Astrocyte (in vitro differentiated cells and primary cell): ENCODE results near the gene RIPOR2. TPM values are rescaled to one million over a fixed set of nuclear protein-coding genes. Genes with fewer than 3 reads are reported as not detected.

Experiments used
- DNase-seq: peaks from one replicate; pipeline ENCODE4 v3.0.0-alpha.2; 2010; ENCODE audit warnings: low read depth
- FAIRE-seq: peaks from 2 replicates; lab custom pipeline; 2011; peaks lifted over from hg19 to GRCh38; lab: Jason Lieb, UNC
- H2AFZ ChIP-seq: 2 replicates; pipeline ENCODE4 v1.6.0; 2012; ENCODE audit warnings: low read depth, low read length, inconsistent platforms
- H3K27ac ChIP-seq: 2 replicates; pipeline ENCODE4 v1.5.1; 2011; ENCODE audit warnings: low read depth, low read length, inconsistent platforms
- H3K27me3 ChIP-seq: 2 replicates; pipeline ENCODE4 v1.6.0; 2011; ENCODE audit warnings: low read length, inconsistent platforms; ENCODE audit not compliant: insufficient read depth
- H3K36me3 ChIP-seq: 2 replicates; pipeline ENCODE4 v1.5.1; 2011; ENCODE audit warnings: low read length, inconsistent platforms; ENCODE audit not compliant: insufficient read depth
- H3K4me1 ChIP-seq: 2 replicates; pipeline ENCODE4 v1.5.1; 2011; ENCODE audit warnings: low read length, inconsistent platforms; ENCODE audit not compliant: insufficient read depth
- H3K4me2 ChIP-seq: 2 replicates; pipeline ENCODE4 v1.6.0; 2012; ENCODE audit warnings: low read length, inconsistent platforms
- H3K4me3 ChIP-seq: 2 replicates; pipeline ENCODE4 v1.5.1; 2011; ENCODE audit warnings: low read depth, mild to moderate bottlenecking, low read length, inconsistent platforms; ENCODE audit not compliant: insufficient read depth
- H3K79me2 ChIP-seq: 2 replicates; pipeline ENCODE4 v1.6.0; 2012; ENCODE audit warnings: mild to moderate bottlenecking, low read length, inconsistent platforms; ENCODE audit not compliant: insufficient read depth
- H3K9ac ChIP-seq: 2 replicates; pipeline ENCODE4 v1.6.0; 2012; ENCODE audit warnings: mild to moderate bottlenecking, low read length, inconsistent platforms
- H3K9me3 ChIP-seq: 2 replicates; pipeline ENCODE4 v1.5.1; 2012; ENCODE audit warnings: low read depth, mild to moderate bottlenecking, low read length, inconsistent platforms; ENCODE audit not compliant: insufficient read depth
- H4K20me1 ChIP-seq: 2 replicates; pipeline ENCODE4 v1.6.0; 2012; ENCODE audit warnings: low read length, inconsistent platforms; ENCODE audit not compliant: insufficient read depth
- H3K27ac Mint-ChIP-seq: one replicate; pipeline ENCODE4 v1.8.0; 2021; ENCODE audit warnings: mild to moderate bottlenecking, mixed read lengths; ENCODE audit not compliant: unreplicated experiment
- H3K27me3 Mint-ChIP-seq: one replicate; pipeline ENCODE4 v1.8.0; 2021; ENCODE audit warnings: low read depth, mixed read lengths; ENCODE audit not compliant: unreplicated experiment
- H3K36me3 Mint-ChIP-seq: one replicate; pipeline ENCODE4 v1.8.0; 2021; ENCODE audit warnings: low read depth, mixed read lengths; ENCODE audit not compliant: unreplicated experiment
- H3K4me1 Mint-ChIP-seq: one replicate; pipeline ENCODE4 v1.8.0; 2021; ENCODE audit warnings: low read depth, mixed read lengths; ENCODE audit not compliant: unreplicated experiment
- H3K4me3 Mint-ChIP-seq: one replicate; pipeline ENCODE4 v1.8.0; 2021; ENCODE audit warnings: mild to moderate bottlenecking, moderate library complexity, mixed read lengths; ENCODE audit not compliant: unreplicated experiment
- H3K9me3 Mint-ChIP-seq: one replicate; pipeline ENCODE4 v1.8.0; 2021; ENCODE audit warnings: mild to moderate bottlenecking, mixed read lengths; ENCODE audit not compliant: unreplicated experiment
- EZH2 ChIP-seq: IDR thresholded peaks from 2 replicates; pipeline ENCODE4 v1.6.1; 2012; ENCODE audit warnings: mild to moderate bottlenecking, low read length, inconsistent platforms; ENCODE audit not compliant: insufficient read depth
- total RNA-seq: library from RNA; stranded (reverse); gene quantifications from 2 replicates; pipeline ENCODE4 v1.2.1, GENCODE V29; 2021
- TF ChIP-seq, protein P1 (sequence below): IDR thresholded peaks from 2 replicates; pipeline ENCODE4 v1.5.1; 2011; ENCODE audit warnings: low read depth, mild to moderate bottlenecking, inconsistent platforms, low read length, moderate library complexity; ENCODE audit not compliant: insufficient read depth

RIPOR2 gene
- total RNA-seq, 1 donor from 2014 or later, result 0.95 TPM

DNA sequence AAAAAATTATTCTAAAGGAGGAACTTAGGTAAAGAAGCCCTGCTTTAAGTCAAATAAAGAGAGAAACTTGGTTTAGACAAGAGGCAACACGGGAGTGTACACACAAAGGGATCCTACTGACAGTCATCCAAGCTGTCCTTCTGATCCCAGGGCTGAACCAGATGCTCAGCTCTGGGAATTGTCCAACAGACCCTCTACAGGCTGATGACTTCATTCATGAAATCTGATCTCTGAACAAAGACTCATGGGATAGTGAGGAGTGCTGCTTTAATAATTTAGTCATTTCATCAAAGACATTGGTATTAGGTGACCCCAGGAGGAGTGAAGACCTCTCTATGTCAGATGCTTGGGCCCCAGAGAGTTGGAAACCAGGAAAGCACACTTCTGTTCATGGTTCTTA is 71.4 kb downstream of the RIPOR2 start:
- Histone ChIP-seq H3K4me3 (no peak overlapping the region), H2AFZ (no peak overlapping the region), H3K27me3 (no peaks in the 10 kb centered on the region), H3K4me1 (no peaks in the 10 kb centered on the region), H3K9ac (no peak overlapping the region), H3K79me2 (no peaks in the 10 kb centered on the region), H3K27ac (no peak overlapping the region), H3K4me2 (no peak overlapping the region), H3K9me3 (no peaks in the 10 kb centered on the region), H3K36me3 (no peaks in the 10 kb centered on the region), H4K20me1 (no peaks in the 10 kb centered on the region)
- no peak overlapping the region for H3K27ac Mint-ChIP-seq
- TF ChIP-seq, protein P1, sequence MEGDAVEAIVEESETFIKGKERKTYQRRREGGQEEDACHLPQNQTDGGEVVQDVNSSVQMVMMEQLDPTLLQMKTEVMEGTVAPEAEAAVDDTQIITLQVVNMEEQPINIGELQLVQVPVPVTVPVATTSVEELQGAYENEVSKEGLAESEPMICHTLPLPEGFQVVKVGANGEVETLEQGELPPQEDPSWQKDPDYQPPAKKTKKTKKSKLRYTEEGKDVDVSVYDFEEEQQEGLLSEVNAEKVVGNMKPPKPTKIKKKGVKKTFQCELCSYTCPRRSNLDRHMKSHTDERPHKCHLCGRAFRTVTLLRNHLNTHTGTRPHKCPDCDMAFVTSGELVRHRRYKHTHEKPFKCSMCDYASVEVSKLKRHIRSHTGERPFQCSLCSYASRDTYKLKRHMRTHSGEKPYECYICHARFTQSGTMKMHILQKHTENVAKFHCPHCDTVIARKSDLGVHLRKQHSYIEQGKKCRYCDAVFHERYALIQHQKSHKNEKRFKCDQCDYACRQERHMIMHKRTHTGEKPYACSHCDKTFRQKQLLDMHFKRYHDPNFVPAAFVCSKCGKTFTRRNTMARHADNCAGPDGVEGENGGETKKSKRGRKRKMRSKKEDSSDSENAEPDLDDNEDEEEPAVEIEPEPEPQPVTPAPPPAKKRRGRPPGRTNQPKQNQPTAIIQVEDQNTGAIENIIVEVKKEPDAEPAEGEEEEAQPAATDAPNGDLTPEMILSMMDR, result no peak
- no peak for TF ChIP-seq EZH2
- no peaks in the 10 kb centered on the region for H3K4me1 Mint-ChIP-seq
- no peak overlapping the region for H3K4me3 Mint-ChIP-seq
- H3K36me3 Mint-ChIP-seq, result no peaks in the 10 kb centered on the region
- H3K9me3 Mint-ChIP-seq, result no peaks in the 10 kb centered on the region
- FAIRE-seq, result no peak
- peak; percentile 35 for DNase-seq
- peaks cover 2% of the 10 kb centered on the region for H3K27me3 Mint-ChIP-seq

DNA sequence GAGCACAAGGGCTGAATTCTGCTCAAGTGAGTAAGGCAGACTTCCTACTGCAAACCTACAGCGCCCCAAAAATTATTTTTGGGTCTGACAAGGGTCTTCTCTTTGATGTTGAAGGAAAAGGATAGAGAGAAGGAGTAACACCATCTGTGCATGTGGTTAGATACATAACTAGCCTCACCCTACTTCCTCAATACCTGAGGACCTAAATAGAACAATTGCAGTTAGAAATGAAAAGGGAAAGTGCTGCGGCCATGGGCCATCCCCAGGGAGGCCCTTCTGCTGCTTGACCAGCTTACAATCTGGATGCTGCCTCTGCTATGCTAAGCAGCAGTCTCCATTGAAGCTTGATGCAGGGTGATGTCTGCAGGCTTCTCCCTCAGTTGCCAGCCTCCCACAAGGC is 73.8 kb downstream of the RIPOR2 start:
- H3K4me1 Mint-ChIP-seq, result peaks cover 1% of the 10 kb centered on the region
- Histone ChIP-seq H3K36me3 (no peaks in the 10 kb centered on the region), H3K79me2 (no peaks in the 10 kb centered on the region), H3K4me2 (no peak overlapping the region), H3K4me3 (no peak overlapping the region), H3K27me3 (no peaks in the 10 kb centered on the region), H3K27ac (no peak overlapping the region), H2AFZ (no peak overlapping the region), H3K4me1 (no peaks in the 10 kb centered on the region), H3K9me3 (no peaks in the 10 kb centered on the region), H3K9ac (no peak overlapping the region), H4K20me1 (no peaks in the 10 kb centered on the region)
- no peaks in the 10 kb centered on the region for H3K36me3 Mint-ChIP-seq
- no peaks in the 10 kb centered on the region for H3K9me3 Mint-ChIP-seq
- H3K4me3 Mint-ChIP-seq, result no peak overlapping the region
- no peak overlapping the region for H3K27ac Mint-ChIP-seq
- FAIRE-seq, result no peak
- peaks cover 2% of the 10 kb centered on the region for H3K27me3 Mint-ChIP-seq
- DNase-seq, result no peak
- TF ChIP-seq, protein P1, result no peak
- TF ChIP-seq EZH2, result no peak

GRCh38 chr6:24859608-24860200 is 76.1 kb downstream of the RIPOR2 start:
- H3K27ac Mint-ChIP-seq, result no peak overlapping the region
- Histone ChIP-seq H3K36me3 (no peaks in the 10 kb centered on the region), H3K4me3 (no peak overlapping the region), H3K4me1 (no peaks in the 10 kb centered on the region), H3K79me2 (no peaks in the 10 kb centered on the region), H3K9ac (no peak overlapping the region), H3K27me3 (no peaks in the 10 kb centered on the region), H3K27ac (no peak overlapping the region), H3K9me3 (no peaks in the 10 kb centered on the region), H2AFZ (no peak overlapping the region), H3K4me2 (no peak overlapping the region), H4K20me1 (no peaks in the 10 kb centered on the region)
- no peaks in the 10 kb centered on the region for H3K9me3 Mint-ChIP-seq
- no peak overlapping the region for H3K4me3 Mint-ChIP-seq
- peaks cover 1% of the 10 kb centered on the region for H3K4me1 Mint-ChIP-seq
- TF ChIP-seq, protein P1, result no peak
- no peak for TF ChIP-seq EZH2
- no peaks in the 10 kb centered on the region for H3K36me3 Mint-ChIP-seq
- DNase-seq, result no peak
- FAIRE-seq, result no peak
- peaks cover 2% of the 10 kb centered on the region for H3K27me3 Mint-ChIP-seq
